ENCODE data around the gene AMPD2.
A peak's percentile ranks its signal among the peaks of the same experiment; 100 is the strongest.
"Not testable (repeated sequence)": the region's sequence is repeated elsewhere in the genome, so short reads cannot be mapped to it uniquely, and the experiment has no call there.

AMPD2 gene

DNA sequence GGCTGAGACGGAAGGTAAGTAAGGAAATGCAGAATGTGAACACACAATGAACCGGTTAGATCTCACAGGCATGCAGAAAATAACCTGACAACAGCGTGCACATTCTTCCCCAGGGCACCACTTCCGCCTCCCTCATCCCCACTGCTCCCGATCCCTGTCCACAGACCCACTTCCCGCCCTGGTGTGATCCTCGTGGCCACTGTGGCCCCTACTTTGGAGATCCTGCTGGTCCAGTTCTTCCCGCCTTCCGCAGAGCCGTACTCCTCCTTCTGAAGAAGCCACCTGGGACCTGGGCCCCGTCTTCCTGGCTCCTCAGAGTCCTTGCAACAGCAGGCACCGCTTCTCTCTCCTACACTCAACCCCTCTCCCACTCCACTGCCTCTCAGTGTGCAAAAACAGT is 34.9 kb downstream of the AMPD2 start:
- no peak for DNase-seq

DNA sequence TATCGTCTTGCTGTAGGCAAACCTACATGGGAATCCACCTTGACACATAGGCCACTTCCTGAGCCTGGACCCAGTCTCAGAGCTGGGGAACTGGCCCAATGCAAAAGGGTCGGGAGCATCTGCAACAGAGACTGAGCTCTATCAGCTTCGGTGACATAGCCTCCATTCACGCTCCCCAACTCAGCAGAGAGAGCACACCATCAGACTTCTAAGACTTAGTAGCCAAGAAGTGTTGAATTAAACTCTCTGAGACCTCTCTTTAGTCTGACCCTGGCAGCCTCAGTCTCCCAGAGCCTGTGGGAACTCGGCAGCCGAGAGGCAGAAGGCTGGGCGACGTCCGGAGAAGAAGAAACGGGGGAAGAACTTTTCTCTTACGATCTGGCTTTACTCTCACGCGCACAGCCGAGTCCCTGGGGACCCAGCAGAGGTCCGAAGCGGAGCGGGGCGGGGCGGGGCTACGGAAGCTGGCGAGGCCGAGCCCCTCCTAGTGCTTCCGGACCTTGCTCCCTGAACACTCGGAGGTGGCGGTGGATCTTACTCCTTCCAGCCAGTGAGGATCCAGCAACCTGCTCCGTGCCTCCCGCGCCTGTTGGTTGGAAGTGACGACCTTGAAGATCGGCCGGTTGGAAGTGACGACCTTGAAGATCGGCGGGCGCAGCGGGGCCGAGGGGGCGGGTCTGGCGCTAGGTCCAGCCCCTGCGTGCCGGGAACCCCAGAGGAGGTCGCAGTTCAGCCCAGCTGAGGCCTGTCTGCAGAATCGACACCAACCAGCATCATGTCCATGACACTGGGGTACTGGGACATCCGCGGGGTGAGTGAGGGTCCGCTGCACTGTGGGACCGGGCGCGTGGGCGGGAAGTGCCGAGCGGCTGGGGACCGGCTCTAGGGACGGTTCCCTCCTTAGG is 36.2 kb downstream of the AMPD2 start, which contains the start of gene GSTM4:
Gene GSTM4, plus strand, starts transcription at position 485 of the 905 bp plus-strand sequence. Its CDS starts 291 bp downstream, at position 776.
- peak; percentile 28 for DNase-seq

DNA sequence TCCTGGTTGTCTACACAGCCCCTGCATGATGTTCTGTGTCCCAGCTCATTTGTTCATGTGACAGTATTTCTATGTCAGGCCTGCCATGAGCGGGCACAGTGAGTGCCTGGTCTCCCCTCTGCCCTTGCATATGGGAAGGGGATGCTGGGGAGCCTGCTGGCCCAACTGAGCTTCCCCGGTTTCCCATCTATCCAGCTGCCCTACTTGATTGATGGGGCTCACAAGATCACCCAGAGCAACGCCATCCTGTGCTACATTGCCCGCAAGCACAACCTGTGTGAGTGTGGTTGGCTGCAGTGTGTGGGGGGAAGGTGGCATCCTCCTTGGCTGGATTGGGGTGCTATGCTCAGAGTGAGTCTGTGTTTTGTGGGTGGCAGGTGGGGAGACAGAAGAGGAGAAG is 37.8 kb downstream of the AMPD2 start:
- DNase-seq: no peak

DNA sequence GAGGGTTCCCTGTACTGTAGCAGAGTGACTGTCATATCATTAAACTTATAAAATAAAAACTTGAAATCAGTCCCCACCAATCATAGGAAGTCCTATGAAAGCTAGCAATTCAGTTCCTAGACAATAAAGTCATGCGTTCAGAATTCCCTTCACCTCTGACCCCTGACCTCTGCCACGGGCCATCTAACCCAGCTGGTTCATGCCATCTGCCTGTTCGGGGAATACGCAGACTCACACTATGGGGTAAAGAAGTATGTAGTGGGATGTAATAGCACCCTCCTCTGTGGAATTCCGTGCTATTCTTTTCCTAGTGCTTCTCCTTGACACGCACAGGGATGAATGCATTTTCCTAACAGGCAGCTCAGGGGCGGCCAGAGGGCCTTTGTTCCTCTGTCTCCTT is 38.3 kb downstream of the AMPD2 start:
- no peak for DNase-seq

DNA sequence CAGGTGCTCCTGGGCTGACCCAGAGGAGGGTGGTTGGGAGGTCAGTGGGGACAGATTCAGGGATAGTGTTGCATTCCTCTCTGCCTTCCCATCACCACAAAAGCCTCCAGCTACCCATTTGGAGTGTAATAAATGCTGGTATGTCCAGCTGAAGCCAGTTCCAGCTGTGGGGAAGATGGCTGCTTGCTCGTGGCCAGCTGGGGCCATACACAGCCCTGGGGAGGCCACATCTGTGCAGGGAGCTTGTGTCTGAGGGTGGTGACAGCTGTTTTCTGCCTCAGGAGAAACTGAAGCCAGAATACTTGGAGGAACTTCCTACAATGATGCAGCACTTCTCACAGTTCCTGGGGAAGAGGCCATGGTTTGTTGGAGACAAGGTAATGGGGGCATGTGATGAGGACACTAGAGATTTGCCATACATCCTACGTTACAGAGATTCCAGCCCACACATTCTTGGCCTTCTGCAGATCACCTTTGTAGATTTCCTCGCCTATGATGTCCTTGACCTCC is 39.0 kb downstream of the AMPD2 start:
- no peak for DNase-seq

DNA sequence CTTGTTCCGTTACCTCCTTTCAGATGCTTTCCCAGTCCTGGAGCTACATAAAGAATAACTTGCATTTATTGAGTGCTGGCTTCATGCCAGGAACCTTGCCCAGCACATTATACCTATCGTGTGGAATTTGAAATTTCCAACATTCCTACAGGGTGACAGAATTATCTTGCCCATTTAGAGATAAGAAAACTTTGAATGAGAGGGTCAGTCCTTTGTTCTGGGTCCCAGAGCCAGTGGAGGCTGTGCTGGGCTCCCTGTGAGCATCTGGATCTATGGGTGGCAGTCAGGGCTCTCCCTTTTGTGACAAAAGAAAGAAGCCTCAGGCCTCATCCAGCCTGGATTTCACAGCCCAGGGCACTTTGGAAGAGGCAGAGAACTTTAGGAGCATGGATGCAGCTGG is 39.5 kb downstream of the AMPD2 start:
- no peak for DNase-seq

GRCh38 chr1:109659997-109660690 is 40.5 kb downstream of the AMPD2 start:
- DNase-seq: no peak

DNA sequence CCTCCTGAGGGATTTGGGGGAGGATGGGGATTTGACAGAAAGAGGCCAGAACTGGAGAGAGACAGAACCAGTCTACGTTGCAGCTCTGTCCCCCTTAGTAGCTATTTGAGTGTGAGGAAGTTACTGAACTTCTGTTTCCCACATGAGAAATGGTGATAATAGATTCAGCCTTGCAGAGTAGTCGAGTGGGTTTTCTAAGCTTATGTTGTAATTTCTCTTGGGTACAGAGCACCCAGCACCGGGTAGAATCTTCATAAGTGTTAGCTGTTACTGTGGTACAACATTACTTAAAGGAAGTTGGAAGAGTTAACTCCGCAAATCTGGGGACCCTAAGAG is 41.0 kb downstream of the AMPD2 start:
- not testable (repeated sequence) for DNase-seq

DNA sequence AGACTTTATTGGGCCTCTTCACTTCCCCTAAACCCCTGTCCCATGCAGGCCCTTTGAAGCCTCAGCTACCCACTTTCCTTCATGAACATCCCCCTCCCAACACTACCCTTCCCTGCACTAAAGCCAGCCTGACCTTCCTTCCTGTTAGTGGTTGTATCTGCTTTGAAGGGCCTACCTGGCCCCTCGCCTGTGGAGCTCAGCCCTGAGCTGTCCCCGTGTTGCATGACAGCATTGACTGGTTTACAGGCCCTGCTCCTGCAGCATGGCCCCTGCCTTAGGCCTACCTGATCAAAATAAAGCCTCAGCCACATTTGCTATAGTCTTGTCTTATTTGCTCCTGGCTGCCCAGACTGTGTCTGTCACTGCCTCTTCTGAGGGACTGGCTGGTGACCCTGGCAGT is 41.8 kb downstream of the AMPD2 start:
- no peak for DNase-seq

DNA sequence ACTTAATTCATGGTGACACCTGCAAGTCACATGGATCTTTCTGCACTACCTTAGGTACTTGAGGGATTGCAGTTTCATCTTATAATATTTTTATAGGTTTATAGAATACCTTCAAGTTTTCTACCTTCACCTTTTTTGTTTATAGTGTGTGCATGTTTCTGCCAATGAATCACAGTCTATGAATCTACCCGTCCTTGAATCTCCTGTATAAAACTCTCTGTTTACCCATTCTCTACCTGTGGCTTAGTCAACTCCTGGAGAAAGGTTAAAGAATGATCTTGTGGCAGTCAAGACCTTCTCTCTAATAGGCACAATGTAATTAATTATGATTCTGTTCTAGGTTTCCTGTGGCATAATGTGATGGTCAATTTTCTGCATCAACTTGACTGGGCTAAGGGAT is 45.0 kb downstream of the AMPD2 start:
- no peak for DNase-seq

GRCh38 chr1:109667452-109668122 is 48.0 kb downstream of the AMPD2 start, which contains the start of gene GSTM2:
GSTM2 (plus strand) TSS chr1:109668057; CDS start chr1:109668116, 59 bp downstream.
- peak; percentile 68 for DNase-seq

DNA sequence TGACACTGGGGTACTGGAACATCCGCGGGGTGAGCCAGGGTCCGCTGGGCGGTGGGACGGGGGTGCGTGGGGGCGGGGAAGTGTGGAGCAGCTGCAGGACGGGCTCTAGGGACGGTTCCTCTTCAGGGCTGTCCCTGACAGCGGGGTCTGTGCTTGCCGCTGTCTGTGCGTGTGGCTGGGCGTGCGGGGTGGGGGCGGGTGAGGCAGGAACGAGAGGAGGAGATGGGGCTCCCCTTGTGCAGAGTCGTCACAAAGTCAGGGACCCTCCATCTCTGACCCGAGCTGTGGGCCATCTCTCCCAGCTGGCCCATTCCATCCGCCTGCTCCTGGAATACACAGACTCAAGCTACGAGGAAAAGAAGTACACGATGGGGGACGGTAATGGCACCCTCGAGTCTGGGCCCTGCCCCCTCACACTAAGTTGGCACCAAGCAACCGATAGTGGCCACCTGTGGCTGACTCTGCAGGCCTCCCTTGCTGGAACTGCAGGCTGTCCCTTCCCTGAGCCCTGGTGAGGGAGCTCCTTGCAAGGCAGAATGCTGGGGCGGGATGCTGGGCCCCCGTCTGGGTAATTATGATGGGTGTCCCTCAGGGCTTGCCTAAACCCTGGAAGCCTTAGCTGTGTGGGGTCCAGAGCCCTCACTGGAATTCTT is 48.6 kb downstream of the AMPD2 start:
- no peak for DNase-seq

- no peak for DNase-seq
Observed at GRCh38 chr1:109669246-109669948, 49.8 kb downstream of the AMPD2 start.

DNA sequence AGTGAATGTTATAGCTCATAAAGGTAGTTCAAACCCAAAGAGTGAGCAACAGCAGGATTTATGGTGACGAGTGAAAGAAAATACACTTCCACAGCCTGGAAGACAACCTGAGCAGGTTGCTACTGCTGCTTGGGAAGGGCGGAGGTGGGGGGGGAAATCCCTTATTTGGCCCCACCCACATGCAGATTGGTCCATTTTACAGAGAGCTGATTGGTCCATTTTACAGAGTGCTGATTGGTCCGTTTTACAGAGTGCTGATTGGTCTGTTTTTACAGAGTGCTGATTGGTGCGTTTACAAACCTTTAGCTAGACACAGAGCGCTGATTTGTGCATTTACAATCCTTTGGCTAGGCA is 50.3 kb downstream of the AMPD2 start:
- not testable (repeated sequence) for DNase-seq

- DNase-seq: no peak
Observed at GRCh38 chr1:109671067-109671466, 51.4 kb downstream of the AMPD2 start.

- DNase-seq: not testable (repeated sequence)
Observed at GRCh38 chr1:109673861-109674260, 54.2 kb downstream of the AMPD2 start.

DNA sequence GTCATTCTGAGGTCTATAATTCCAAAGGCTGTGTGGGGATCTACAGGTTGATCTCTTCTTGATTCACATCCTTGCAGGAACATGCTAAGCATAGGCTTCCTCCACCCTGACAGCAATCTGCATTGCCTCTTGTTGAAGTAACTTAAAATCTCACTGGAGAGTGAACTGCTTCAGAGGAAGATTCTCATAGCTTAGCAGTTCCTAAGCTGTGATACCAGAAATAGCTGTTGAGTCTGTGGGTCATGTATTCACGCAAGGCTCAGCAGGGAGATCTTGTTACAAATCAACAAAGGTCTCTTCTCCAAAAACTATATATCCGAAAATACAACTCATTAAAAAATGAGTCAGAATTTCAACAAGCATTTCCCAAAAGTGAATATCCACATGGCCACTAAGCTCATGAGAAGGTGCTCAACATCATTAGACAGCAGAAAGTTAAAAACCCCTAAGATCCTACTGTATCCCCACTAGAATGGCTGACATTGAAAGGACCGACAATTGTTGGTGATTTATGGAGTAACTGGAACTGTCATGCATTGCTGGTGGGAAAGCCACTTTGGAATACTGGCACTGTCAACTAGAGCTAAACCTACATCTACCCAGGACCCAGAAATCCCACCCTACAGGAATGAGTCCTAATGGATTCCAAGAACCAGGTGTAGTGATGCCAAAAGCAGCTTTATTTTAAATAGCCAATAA is 57.2 kb downstream of the AMPD2 start:
- DNase-seq: not testable (repeated sequence)

DNA sequence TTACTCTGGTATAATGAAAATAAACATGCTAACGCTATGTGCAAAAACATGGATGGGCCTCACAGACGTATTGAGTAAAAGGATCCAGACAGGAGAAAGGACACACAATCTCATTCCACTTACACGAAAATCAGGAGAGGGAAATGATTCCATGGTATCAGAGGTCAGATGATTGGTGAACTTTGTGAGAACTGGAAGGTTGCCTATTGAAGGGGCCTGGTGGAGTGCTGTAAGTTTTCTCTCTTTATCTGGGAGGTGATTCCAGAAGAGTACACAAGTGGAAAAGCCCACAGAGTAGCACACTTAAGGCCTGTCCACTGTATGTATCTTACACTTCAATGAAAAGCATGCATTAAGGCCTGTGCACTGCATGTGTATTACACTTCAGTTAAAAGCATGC is 57.8 kb downstream of the AMPD2 start:
- no peak for DNase-seq

GRCh38 chr1:109678637-109679036 is 59.0 kb downstream of the AMPD2 start:
- not testable (repeated sequence) for DNase-seq

All from amniotic stem cell (primary cell).